OCI-LY7 (cell line): ENCODE results near the gene BCDIN3D. TPM values are rescaled to one million over a fixed set of nuclear protein-coding genes. Genes with fewer than 3 reads are reported as not detected.
"Not testable (repeated sequence)": the region's sequence is repeated elsewhere in the genome, so short reads cannot be mapped to it uniquely, and the experiment has no call there.

ENCODE experiments used
- BruUV-seq: library from RNA; stranded (reverse); fragments of 400-500 nt; replicated peaks from 2 replicates; lab custom pipeline; 2021; lab: Mats Ljungman, UMichigan
- CTCF ChIA-PET: fragments of 300-600 bp; sonication (Branson Sonifier 250); formaldehyde crosslinking; loops from one replicate; lab custom pipeline; 2022; ENCODE audit warnings: antibody characterized with exemption; ENCODE audit not compliant: unreplicated experiment; lab: Charles Lee
- POLR2A ChIA-PET: fragments of 300-600 bp; sonication (Branson Sonifier 250); formaldehyde crosslinking; loops from one replicate; lab custom pipeline; 2022; ENCODE audit warnings: antibody characterized with exemption; lab: Charles Lee
- DNase-seq: peaks from one replicate; pipeline ENCODE4 v3.0.0-alpha.2; 2015; ENCODE audit warnings: low spot score
- H2AFZ ChIP-seq: fragments of 200-600 bp; sonication (generic), shearing (Covaris generic); 2 replicates; pipeline ENCODE4 v1.6.1; 2014; ENCODE audit warnings: mild to moderate bottlenecking, antibody characterized with exemption, low read length, moderate library complexity
- H3K27ac ChIP-seq: fragments of 200-600 bp; sonication (generic); 2 replicates; pipeline ENCODE4 v1.5.1; 2014; ENCODE audit warnings: mixed run types, low read depth, mild to moderate bottlenecking, moderate library complexity, low read length, inconsistent platforms; ENCODE audit not compliant: poor library complexity, severe bottlenecking
- H3K36me3 ChIP-seq: fragments of 200-600 bp; sonication (generic); 2 replicates; pipeline ENCODE4 v1.6.1; 2014; ENCODE audit warnings: mild to moderate bottlenecking, antibody characterized with exemption, low read length, moderate library complexity, mixed read lengths; ENCODE audit not compliant: insufficient read depth
- H3K4me1 ChIP-seq: fragments of 200-600 bp; sonication (generic); 2 replicates; pipeline ENCODE4 v1.5.1; 2014; ENCODE audit warnings: mild to moderate bottlenecking, low read length; ENCODE audit not compliant: insufficient read depth, poor library complexity, severe bottlenecking
- H3K4me2 ChIP-seq: fragments of 200-600 bp; sonication (generic); 2 replicates; pipeline ENCODE4 v1.6.1; 2014; ENCODE audit warnings: mild to moderate bottlenecking, low read length
- H3K4me3 ChIP-seq: fragments of 200-600 bp; sonication (generic); 2 replicates; pipeline ENCODE4 v1.5.1; 2014; ENCODE audit warnings: mild to moderate bottlenecking, low read depth, low read length; ENCODE audit not compliant: poor library complexity, severe bottlenecking
- H3K79me2 ChIP-seq: fragments of 200-600 bp; sonication (generic); 2 replicates; pipeline ENCODE4 v1.6.1; 2016; ENCODE audit warnings: low read depth, mild to moderate bottlenecking, low read length, moderate library complexity, mixed read lengths; ENCODE audit not compliant: insufficient read depth
- H3K9me2 ChIP-seq: fragments of 200-600 bp; sonication (generic); 2 replicates; pipeline ENCODE4 v1.6.1; 2016; ENCODE audit warnings: mild to moderate bottlenecking, low read length, mixed read lengths; ENCODE audit not compliant: insufficient read depth
- H3K9me3 ChIP-seq: fragments of 200-600 bp; sonication (generic); 2 replicates; pipeline ENCODE4 v1.6.1; 2014; ENCODE audit warnings: mild to moderate bottlenecking, mixed run types, low read length, mixed read lengths
- H4K20me1 ChIP-seq: fragments of 200-600 bp; sonication (generic); 2 replicates; pipeline ENCODE4 v1.6.1; 2014; ENCODE audit warnings: mild to moderate bottlenecking, antibody characterized with exemption, low read length, moderate library complexity, mixed read lengths; ENCODE audit not compliant: insufficient read depth
- CTCF ChIP-seq: fragments of 200-600 bp; sonication (generic); conservative IDR thresholded peaks from 2 replicates; pipeline ENCODE4 v1.5.1; 2014; ENCODE audit warnings: mild to moderate bottlenecking, antibody characterized with exemption, low read length, moderate library complexity, mixed read lengths
- EZH2phosphoT487 ChIP-seq: fragments of 200-600 bp; sonication (generic); IDR thresholded peaks from 2 replicates; pipeline ENCODE4 v1.6.1; 2018; ENCODE audit warnings: low read depth, borderline replicate concordance, mild to moderate bottlenecking, mixed run types, antibody characterized with exemption, low read length, moderate library complexity, mixed read lengths
- intact Hi-C: fragments of 100-400 bp; cut with micrococcal nuclease; formaldehyde crosslinking; loops from one replicate; pipeline ENCODE4 v1.10.0; 2022; ENCODE audit not compliant: unreplicated experiment
- total RNA-seq, 2 experiments: library from RNA; depleted of rRNA in 1 of 2; stranded (reverse); fragments of >200 nt in 1 of 2; shearing (Covaris generic) in 1 of 2; gene quantifications; 2 replicates each; pipeline ENCODE4 v1.2.3, GENCODE V29; 2014 to 2022

Gene BCDIN3D
- total RNA-seq, 2 experiments from 2014 or later: 8.4 to 10.1 TPM

DNA sequence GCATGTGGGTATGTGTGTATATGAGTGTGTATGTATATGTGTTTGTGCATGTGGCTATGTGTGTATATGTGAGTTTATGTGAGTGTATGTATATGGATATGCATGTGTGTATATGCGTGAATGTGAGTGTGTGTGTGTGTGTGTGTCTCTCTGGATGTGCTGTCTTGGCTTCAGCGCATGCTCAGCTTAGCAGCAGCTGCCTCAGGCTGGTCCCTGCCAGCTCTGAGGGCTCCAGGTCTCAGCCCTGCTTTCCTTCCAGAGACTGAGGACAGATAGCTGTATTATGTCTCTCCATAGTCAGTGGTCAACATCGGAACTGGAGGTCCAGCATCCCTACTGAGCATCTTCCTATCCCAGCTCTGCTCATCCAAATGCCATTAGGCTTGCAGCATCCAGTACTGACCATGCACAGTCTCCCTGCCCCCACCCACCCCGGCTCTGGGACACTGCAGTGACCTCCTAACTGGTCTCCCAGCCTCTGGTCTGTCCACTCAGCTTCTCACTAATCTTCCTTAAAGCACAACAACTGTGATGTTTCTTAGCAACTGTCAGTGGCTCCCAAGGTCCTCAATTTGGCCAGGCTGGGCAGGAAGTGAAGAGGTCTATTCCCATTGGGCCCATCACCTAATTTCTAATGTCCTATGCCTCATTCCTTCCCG lies 38.0 kb upstream of the BCDIN3D start:
- Histone ChIP-seq H3K4me1 (no peaks in the 10 kb centered on the region), H4K20me1 (no peaks in the 10 kb centered on the region), H3K4me2 (no peak overlapping the region), H3K36me3 (no peaks in the 10 kb centered on the region), H3K4me3 (no peak overlapping the region), H3K9me3 (peaks cover 11% of the 10 kb centered on the region; the same call in 1 of the 2 replicates), H3K79me2 (no peaks in the 10 kb centered on the region), H3K9me2 (no peaks in the 10 kb centered on the region), H2AFZ (no peak overlapping the region), H3K27ac (no peak overlapping the region)
- DNase-seq: no peak
- no peak for TF ChIP-seq EZH2phosphoT487
- no peak for TF ChIP-seq CTCF
- ChIA-PET POLR2A (no interaction called here), CTCF (no interaction called here)
- intact Hi-C loops: no loop called here
- no TSS peak for BruUV-seq

- H3K4me3 ChIP-seq, H4K20me1 ChIP-seq, CTCF ChIA-PET, H3K27ac ChIP-seq, H3K79me2 ChIP-seq, H2AFZ ChIP-seq, POLR2A ChIA-PET, DNase-seq, H3K4me1 ChIP-seq, intact Hi-C loops, H3K36me3 ChIP-seq, H3K9me2 ChIP-seq, H3K4me2 ChIP-seq, BruUV-seq: not testable (repeated sequence)
- peaks cover 11% of the 10 kb centered on the region; the same call in 1 of the 2 replicates for H3K9me3 ChIP-seq
Observed at GRCh38 chr12:49879065-49879464, 36.2 kb upstream of the BCDIN3D start.

DNA sequence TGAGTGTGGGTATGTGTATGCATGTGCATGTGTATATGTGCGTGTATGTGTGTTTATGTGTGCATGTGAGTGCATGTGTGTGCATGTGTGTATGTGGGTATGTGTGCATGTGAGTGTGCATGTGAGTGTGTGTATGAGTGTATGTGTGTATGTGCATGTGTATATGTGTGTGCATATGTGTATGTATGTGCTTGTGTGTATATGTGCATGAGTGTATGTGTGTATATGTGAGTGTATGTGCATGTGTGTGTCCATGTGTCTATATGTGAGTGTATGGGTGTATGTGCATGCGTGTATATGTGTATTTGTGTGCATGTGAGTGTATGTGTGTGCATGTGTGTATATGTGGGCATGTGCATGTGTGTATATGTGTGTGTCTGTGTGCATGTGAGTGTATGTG lies 35.1 kb upstream of the BCDIN3D start:
- intact Hi-C loops: no loop called here
- Histone ChIP-seq H3K9me3 (peaks cover 11% of the 10 kb centered on the region; the same call in 1 of the 2 replicates), H3K79me2 (no peaks in the 10 kb centered on the region), H3K4me2 (no peak overlapping the region), H4K20me1 (no peaks in the 10 kb centered on the region), H2AFZ (no peak overlapping the region), H3K36me3 (no peaks in the 10 kb centered on the region), H3K4me3 (no peak overlapping the region), H3K4me1 (no peaks in the 10 kb centered on the region), H3K27ac (no peak overlapping the region), H3K9me2 (no peaks in the 10 kb centered on the region)
- ChIA-PET CTCF (no interaction called here), POLR2A (no interaction called here)
- no peak for DNase-seq
- TF ChIP-seq CTCF (no peak), EZH2phosphoT487 (no peak)
- BruUV-seq: no TSS peak
